Tongue (tissue), 2 donors: Measurements from ENCODE around the gene ASTN1. TPM values are rescaled to one million over a fixed set of nuclear protein-coding genes. Genes with fewer than 3 reads are reported as not detected.

Experiments used
- DNase-seq: peaks from one replicate; pipeline ENCODE4 v3.0.0-alpha.2; 2015
- total RNA-seq: library from RNA; depleted of rRNA; stranded (reverse); fragments of >200 nt; gene quantifications from one replicate; pipeline ENCODE4 v1.2.3, GENCODE V29; 2014

Gene ASTN1
- total RNA-seq, 1 donor from 2014 or later, result 5.0 TPM

DNA sequence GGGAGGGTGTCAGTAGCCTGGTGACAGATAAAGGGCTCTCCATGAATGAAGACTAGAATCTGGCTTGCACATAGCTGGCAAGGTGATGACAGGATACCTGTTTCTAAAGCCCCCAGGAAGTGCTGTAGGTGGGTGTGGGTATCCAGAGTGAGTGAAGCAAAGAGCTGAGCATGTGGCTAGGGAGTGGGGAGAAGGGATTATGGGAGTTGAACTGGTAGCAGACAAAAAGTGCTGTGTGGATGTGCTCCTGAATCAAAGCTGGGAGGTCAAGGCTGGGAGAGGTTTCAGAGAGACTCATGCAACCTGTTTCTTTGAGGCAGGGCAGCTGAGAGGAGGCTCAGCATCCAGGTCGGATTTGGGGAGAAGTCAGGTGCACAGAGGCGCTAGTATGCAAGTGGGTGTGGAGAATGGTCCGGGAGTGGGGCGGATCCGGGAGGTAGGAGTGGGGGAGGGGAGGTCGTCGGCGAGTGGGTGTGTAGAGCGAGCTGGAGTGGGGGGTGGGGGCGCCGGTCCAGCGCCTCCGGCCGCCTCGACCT lies 600 bp downstream of the ASTN1 start:
- DNase-seq, result no peak

DNA sequence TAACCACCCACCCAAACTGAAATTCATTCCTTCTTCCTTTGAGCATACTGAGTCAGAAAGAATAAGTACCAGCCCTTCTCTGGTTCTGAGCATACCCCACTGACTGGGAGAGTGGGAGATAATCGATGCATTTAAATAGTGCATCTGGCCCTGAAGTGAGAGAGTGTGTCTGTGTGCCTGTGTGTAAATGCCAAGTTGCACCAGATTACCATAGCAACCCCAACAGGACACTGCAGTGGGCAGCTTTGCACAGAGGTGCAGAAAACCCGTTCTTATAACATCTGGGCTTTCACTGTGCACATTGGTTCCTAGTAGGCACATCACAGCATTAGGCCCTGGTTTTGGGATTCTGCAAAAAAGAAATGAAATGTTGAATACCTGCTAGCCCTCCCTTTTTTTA lies 2.3 kb downstream of the ASTN1 start:
- no peak for DNase-seq

- DNase-seq, result no peak
These were observed 18.0 kb downstream of the ASTN1 start for GRCh38 chr1:177146499-177146898.

- DNase-seq, result peak; percentile 16
These were observed 19.1 kb downstream of the ASTN1 start for GRCh38 chr1:177145106-177146070.

DNA sequence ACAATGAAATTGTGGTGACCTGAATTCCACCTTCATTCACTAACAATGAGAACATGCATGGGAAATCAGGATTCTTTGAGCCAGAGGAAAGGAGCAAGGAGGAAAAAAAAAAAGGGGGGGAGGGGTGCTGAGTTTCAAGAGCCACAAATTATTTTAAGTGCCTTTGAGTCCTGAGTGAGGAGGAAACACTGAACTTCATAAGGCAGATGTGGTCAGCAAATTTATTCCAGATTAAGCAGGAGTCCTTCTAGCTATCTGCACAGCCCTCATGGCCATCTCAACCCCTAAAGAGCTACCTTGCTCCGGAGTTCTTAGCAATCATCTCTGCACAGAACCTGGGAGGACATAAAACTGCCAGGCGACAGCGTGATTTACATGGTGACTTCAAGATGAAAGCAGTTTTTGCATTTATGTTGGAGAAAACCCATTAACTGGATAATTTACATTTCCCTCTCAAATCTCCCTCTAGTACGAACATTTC lies 21.7 kb downstream of the ASTN1 start:
- no peak for DNase-seq

GRCh38 chr1:177142010-177142409 lies 22.5 kb downstream of the ASTN1 start:
- no peak for DNase-seq

- no peak for DNase-seq
These were observed 26.2 kb downstream of the ASTN1 start for GRCh38 chr1:177138347-177138746.

- no peak for DNase-seq
These were observed 26.7 kb downstream of the ASTN1 start for GRCh38 chr1:177137814-177138213.

- no peak for DNase-seq
These were observed 29.3 kb downstream of the ASTN1 start for GRCh38 chr1:177135250-177135649.

- DNase-seq, result no peak
These were observed 30.5 kb downstream of the ASTN1 start for GRCh38 chr1:177133977-177134538.

GRCh38 chr1:177132141-177132540 lies 32.4 kb downstream of the ASTN1 start:
- no peak for DNase-seq

DNA sequence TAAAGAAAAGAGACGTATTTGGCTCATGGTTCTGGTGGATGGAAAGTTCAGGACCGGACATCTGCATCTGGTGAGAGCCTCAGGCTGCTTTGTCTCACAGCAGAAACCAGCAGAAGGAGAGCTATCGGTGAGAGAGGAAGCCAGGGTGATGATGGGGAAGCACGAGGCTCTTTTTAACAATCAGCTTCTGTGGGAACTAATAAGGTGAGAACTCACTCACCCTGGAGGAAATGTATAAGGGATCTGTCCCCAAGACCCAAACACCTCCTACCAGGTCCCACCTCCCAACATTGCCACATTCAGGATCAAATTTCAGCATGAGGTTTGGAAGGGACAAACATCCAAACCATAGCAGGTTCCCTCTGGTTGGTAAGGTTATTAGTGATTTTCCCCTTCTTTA lies 32.8 kb downstream of the ASTN1 start:
- no peak for DNase-seq

- no peak for DNase-seq
These were observed 34.0 kb downstream of the ASTN1 start for GRCh38 chr1:177130451-177130945.

DNA sequence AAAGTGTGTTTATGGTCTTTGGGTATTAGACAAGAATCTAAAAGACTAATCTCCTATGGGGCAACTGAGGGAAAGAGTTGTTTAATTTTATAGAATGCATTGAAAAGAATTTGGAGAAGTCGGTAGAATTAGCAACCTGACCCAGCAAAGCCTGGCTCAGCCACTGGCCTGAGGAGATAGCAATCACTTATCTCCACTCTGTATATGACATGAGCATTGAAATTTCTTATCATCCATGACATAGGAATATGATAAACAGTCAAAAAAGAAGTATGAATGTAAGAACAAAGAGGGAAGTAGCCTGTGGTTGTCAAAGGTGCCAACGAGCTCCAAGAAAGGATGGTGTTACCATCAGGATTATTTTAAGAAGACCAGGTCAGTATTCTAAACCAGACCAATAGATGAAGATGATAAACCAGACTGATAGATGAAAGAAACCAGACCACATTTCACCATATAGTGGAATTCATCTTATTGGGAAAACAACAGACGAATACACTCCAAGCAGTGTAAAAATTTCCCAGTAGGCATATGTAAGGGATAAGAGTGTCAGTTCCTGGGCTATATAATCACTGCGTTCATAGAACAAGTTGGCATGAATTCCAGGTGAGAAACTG lies 35.7 kb downstream of the ASTN1 start:
- DNase-seq, result no peak

DNA sequence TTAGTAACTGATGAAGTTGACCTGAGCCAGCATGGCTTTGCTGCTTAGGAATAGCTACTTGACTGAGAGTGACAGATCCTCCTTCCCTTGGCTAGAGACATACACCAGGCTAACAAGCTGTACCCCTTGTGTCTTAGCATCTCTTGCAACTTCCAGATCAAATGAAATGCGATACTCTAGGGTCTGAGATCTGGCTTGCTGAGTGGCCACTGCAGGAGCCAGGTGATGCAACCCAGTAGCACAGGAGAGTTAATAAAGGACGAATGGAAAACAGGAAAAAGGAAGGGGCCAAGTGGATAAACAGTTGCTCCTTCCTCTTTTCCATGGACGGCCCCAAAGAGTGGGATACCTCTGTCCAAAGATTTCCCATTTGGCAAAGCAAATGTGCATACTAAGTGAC lies 38.2 kb downstream of the ASTN1 start:
- no peak for DNase-seq

DNA sequence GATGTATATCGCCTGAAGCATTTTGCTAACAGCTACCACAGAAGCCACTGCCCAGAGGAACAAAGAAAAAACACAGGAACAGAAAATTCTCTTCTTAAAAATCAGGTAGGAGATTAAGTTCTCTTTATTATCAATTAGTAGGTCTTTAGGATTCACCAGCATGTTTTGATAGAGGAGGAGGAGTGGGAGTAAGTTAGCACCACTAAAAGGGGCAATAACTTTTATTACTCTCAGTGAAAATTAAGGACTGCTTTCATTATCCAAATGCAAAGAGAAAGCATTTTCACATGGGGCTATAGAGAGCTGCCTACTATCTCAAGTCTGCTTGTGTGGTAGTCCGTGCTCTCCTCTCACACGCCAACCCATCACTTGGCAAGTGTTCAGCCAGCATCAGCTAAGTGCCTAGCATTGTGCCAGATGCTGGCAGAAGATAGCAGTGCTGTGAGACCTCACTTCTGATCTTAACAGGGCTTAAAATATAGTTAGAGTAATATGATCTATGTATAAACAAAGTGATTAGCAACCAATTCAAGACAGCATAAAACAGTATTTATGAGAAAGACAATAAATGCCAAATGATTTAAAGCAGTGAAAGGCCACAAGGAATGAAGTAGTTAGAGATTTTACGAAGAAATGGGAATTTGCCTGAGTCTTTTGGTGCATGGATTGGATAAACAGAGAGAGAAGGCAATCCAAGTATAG lies 39.8 kb downstream of the ASTN1 start:
- no peak for DNase-seq

DNA sequence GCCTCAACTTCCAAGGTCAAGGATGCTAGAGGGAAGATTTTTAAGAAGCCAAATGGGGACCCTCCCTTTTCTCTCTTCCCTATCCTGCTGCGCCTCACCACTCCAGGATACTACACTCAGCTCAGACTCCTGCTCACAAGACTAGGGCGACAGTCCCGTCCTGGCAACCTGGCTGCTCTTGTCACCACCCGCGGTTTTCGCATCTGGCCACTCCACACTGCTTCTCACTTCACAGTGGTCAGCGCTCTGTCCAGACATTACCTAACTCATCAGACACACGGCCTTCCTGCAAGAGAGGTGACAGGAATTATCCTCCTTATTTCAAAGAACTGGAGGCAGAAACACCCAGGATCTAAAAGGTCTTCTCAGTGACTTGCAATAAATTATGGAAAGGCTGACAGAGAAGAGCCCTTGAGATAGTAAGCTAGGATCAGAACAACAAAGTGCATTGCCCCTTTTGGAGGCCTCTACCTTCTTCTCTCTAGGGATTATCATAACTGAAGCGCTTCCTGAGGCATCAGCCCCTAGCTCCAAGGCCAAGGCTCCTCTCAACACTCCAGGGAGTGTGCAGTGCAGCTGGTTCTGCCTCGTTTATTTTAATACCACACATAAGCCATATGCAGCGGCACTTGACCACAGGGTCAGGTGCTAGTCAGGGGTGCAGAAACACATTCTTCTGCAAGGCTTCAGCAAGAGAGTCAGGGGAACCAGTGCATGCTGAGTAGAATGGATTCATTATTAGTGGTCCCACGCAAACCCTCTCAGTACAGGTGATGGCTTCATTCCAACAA lies 41.9 kb downstream of the ASTN1 start:
- DNase-seq, result peak; percentile 4

DNA sequence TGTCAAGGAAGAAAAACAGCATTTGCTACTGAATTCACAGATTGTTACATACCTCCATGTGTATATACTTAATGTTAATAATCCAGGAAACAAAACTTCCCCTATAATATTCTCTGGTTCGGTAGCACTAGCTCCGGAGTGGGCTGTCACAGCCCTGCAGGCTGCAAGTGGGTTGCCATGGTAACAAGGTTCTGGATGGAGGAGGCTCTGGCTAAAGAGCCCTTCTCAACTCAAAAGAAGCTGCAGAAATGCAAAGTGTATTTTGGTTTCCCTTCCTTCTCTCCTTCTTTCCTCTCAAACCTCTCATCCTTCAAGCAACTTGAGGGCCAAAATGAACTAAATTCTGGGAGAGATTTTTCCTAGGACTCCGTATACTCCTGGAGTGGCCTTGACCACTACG lies 45.2 kb downstream of the ASTN1 start:
- peak; percentile 2 for DNase-seq

- DNase-seq, result no peak
These were observed 45.6 kb downstream of the ASTN1 start for GRCh38 chr1:177118901-177119300.

- no peak for DNase-seq
These were observed 47.6 kb downstream of the ASTN1 start for GRCh38 chr1:177116941-177117340.
